ENCODE data around the gene MT1F. TPM values are rescaled to one million over a fixed set of nuclear protein-coding genes. Genes with fewer than 3 reads are reported as not detected.
A peak's percentile ranks its signal among the peaks of the same experiment; 100 is the strongest.
"Not testable (repeated sequence)": the region's sequence is repeated elsewhere in the genome, so short reads cannot be mapped to it uniquely, and the experiment has no call there.

The MT1F gene
- total RNA-seq, 1 donor from 2014 or later: 6.3 TPM

DNA sequence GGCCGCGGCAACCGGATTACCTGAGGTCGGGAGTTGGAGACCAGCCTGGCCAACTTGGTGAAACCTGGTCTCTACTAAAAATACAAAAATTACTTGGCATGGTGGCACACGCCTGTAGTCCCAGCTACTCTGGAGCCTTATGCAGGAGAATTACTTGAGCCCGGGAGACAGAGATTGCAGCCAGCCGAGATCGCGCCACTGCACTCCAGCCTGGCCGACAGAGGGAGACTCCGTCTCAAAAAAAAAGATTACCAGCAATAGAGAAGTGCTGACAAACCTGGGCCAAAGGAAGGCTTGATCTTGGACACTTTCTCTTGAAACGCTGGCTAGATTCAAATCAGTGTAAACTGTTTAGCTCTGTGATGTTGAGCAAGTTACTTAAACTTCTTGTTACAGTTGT is 16.2 kb downstream of the MT1F start:
- H3K27ac Mint-ChIP-seq: no peak overlapping the region
- DNase-seq (ENCODE audit: low spot score, unreplicated experiment): no peak
- H3K27me3 Mint-ChIP-seq: peaks cover 96% of the 10 kb centered on the region

DNA sequence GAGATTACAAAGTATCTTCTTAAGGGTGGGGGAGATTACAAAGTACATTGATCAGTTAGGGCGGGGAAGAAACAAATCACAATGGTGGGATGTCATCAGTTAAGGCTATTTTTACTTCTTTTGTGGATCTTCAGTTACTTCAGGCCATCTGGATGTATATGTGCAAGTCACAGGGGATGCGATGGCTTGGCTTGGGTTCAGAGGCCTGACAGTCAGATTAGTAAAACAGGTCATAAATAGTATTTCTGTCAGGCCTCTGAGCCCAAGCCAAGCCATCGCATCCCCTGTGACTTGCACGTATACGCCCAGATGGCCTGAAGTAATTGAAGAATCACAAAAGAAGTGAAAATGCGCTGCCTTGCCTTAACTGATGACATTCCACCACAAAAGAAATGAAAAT is 16.8 kb downstream of the MT1F start:
- not testable (repeated sequence) for H3K4me1 Mint-ChIP-seq (ENCODE audit: low read depth); H3K36me3 Mint-ChIP-seq (ENCODE audit: insufficient read depth); H3K9me3 Mint-ChIP-seq (ENCODE audit: low read depth); DNase-seq (ENCODE audit: low spot score, unreplicated experiment); H3K4me3 Mint-ChIP-seq (ENCODE audit: low read depth); H3K27ac Mint-ChIP-seq
- H3K27me3 Mint-ChIP-seq: peaks cover 95% of the 10 kb centered on the region

More for the DNA sequence above, 16.2 kb downstream of the MT1F start:
- Mint-ChIP-seq H3K4me3 (ENCODE audit: low read depth) (no peak overlapping the region), H3K4me1 (ENCODE audit: low read depth) (peaks cover 7% of the 10 kb centered on the region), H3K9me3 (ENCODE audit: low read depth) (no peaks in the 10 kb centered on the region), H3K36me3 (ENCODE audit: insufficient read depth) (no peaks in the 10 kb centered on the region)
- TF ChIP-seq, protein P1, sequence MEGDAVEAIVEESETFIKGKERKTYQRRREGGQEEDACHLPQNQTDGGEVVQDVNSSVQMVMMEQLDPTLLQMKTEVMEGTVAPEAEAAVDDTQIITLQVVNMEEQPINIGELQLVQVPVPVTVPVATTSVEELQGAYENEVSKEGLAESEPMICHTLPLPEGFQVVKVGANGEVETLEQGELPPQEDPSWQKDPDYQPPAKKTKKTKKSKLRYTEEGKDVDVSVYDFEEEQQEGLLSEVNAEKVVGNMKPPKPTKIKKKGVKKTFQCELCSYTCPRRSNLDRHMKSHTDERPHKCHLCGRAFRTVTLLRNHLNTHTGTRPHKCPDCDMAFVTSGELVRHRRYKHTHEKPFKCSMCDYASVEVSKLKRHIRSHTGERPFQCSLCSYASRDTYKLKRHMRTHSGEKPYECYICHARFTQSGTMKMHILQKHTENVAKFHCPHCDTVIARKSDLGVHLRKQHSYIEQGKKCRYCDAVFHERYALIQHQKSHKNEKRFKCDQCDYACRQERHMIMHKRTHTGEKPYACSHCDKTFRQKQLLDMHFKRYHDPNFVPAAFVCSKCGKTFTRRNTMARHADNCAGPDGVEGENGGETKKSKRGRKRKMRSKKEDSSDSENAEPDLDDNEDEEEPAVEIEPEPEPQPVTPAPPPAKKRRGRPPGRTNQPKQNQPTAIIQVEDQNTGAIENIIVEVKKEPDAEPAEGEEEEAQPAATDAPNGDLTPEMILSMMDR (IDR thresholded peaks at IDR 0.05; ENCODE audit: unreplicated experiment): peak; percentile 57

DNA sequence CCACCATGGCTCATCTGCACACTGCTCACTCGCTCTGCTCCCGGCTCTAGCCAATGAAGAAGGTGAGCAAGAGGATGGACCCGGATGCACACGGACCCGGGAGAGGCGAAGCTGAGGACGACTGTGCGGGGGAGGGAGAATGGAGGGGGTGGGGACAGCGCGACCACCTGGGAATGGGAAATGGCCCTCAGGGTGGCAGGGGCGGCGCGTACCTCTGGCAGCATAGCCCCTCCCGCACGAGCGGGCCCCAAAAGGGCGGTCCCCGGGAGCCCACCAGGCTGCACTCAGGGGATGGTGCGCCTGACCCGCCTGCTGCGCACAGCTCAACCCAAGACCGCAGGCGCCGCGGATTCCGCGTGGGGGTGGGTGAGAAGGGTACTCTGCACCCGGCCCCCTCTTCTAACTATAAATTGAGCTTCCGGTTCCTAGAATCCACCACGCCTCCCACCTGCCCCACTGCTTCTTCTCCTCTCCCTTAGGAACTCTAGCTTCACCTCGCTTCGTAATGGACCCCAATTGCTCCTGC is 18.0 kb downstream of the MT1F start:
- Mint-ChIP-seq H3K4me3 (ENCODE audit: low read depth) (peak overlapping the region; percentile 45), H3K27me3 (peaks cover 93% of the 10 kb centered on the region), H3K27ac (no peak overlapping the region), H3K9me3 (ENCODE audit: low read depth) (no peaks in the 10 kb centered on the region), H3K36me3 (ENCODE audit: insufficient read depth) (no peaks in the 10 kb centered on the region), H3K4me1 (ENCODE audit: low read depth) (peaks cover 7% of the 10 kb centered on the region)
- TF ChIP-seq, protein P1 (IDR thresholded peaks at IDR 0.05; ENCODE audit: unreplicated experiment): no peak
- no peak for DNase-seq (ENCODE audit: low spot score, unreplicated experiment)

DNA sequence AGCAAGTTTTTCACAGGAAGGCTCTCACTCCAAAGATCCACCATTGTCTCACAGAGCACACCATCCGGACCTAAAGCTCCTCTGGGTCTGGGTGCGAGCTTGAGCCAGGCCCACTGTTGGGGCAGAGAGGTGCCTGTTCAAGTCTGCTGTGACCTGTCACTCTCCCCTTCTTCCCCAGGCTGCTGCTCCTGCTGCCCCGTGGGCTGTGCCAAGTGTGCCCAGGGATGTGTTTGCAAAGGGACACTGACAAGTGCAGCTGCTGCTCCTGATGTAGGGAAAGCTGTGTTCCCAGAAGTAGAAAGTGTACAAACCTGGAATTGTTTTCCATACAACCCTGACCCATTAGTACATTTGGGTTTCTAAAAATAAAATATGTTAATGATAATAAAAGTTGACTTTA is 19.7 kb downstream of the MT1F start:
- Mint-ChIP-seq H3K36me3 (ENCODE audit: insufficient read depth) (no peaks in the 10 kb centered on the region), H3K4me1 (ENCODE audit: low read depth) (peaks cover 7% of the 10 kb centered on the region), H3K27ac (no peak overlapping the region), H3K9me3 (ENCODE audit: low read depth) (no peaks in the 10 kb centered on the region), H3K27me3 (peaks cover 92% of the 10 kb centered on the region), H3K4me3 (ENCODE audit: low read depth) (no peak overlapping the region)
- no peak for DNase-seq (ENCODE audit: low spot score, unreplicated experiment)
- TF ChIP-seq, protein P1 (IDR thresholded peaks at IDR 0.05; ENCODE audit: unreplicated experiment): no peak

DNA sequence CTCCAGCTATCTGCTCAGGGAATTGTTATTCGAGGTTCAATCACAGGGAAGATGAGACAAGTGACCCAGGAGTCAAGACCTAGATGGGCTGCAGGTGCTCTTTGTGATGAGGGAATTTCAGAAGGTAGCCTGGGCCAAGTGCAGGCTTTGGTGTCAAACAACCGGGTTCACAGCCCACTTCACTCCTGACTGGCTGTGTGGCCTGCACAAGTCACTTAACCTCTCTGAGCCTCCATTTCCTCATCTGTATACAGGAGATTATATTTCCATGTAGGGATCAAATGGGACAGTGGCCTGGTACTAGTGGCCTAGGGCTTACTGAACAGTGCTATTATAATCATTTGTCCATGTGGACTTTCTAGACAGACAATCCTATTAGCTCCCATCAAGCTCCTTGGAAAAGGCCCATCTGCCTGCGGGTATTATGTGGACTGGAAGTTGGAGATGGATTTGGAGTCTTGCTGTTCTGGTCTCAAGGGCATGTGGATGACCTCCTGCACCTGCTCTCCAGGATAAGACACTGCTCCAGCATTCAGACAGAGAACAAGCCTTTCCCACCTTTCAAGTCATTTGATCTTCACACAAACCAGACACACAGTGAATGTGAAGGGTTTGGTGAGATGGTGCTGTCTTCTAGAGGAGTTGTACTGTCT is 21.4 kb downstream of the MT1F start:
- Mint-ChIP-seq H3K36me3 (ENCODE audit: insufficient read depth) (no peaks in the 10 kb centered on the region), H3K27ac (no peak overlapping the region), H3K27me3 (peaks cover 92% of the 10 kb centered on the region), H3K9me3 (ENCODE audit: low read depth) (no peaks in the 10 kb centered on the region), H3K4me1 (ENCODE audit: low read depth) (peaks cover 7% of the 10 kb centered on the region), H3K4me3 (ENCODE audit: low read depth) (no peak overlapping the region)
- TF ChIP-seq, protein P1 (IDR thresholded peaks at IDR 0.05; ENCODE audit: unreplicated experiment): no peak
- DNase-seq (ENCODE audit: low spot score, unreplicated experiment): no peak

DNA sequence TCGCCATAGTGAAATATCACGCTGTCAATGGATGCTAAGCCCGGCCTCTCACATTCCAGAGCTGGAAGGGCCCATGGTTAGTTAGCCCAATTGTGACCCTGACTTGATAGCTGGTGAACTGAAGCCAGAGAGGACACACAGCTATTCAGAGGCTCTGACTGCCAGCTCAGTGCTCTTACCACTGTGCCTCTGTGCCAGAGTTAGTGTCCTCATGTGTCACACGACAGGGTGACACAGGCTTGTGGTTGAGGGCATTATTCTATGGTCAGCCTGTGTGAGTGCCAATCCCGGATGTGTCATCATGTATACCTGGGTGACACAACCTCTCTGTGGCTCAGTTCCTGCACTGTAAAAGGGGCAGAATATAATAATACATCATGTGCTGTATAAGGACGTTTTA is 22.1 kb downstream of the MT1F start:
- Mint-ChIP-seq H3K9me3 (ENCODE audit: low read depth) (no peaks in the 10 kb centered on the region), H3K4me3 (ENCODE audit: low read depth) (no peak overlapping the region), H3K36me3 (ENCODE audit: insufficient read depth) (no peaks in the 10 kb centered on the region), H3K27ac (no peak overlapping the region), H3K27me3 (peaks cover 91% of the 10 kb centered on the region), H3K4me1 (ENCODE audit: low read depth) (peaks cover 7% of the 10 kb centered on the region)
- no peak for DNase-seq (ENCODE audit: low spot score, unreplicated experiment)
- TF ChIP-seq, protein P1 (IDR thresholded peaks at IDR 0.05; ENCODE audit: unreplicated experiment): no peak
